Calu3 (cell line): Measurements from ENCODE around the gene MACROD2. TPM values are rescaled to one million over a fixed set of nuclear protein-coding genes. Genes with fewer than 3 reads are reported as not detected.

Source experiments
- BruUV-seq: library from RNA; stranded (reverse); fragments of 400-500 nt; replicated peaks from 2 replicates; lab custom pipeline; 2021; lab: Mats Ljungman, UMichigan
- CTCF ChIA-PET: fragments of 300-600 bp; sonication (Branson Sonifier 250); formaldehyde crosslinking; loops from one replicate; lab custom pipeline; 2022; ENCODE audit warnings: antibody characterized with exemption; lab: Charles Lee
- DNase-seq: peaks from one replicate; pipeline ENCODE4 v3.0.0; 2022
- H3K27ac Mint-ChIP-seq: one replicate; pipeline ENCODE4 v1.8.0; 2022; ENCODE audit warnings: mixed read lengths; ENCODE audit not compliant: unreplicated experiment
- H3K27me3 Mint-ChIP-seq: one replicate; pipeline ENCODE4 v1.8.0; 2022; ENCODE audit warnings: mixed read lengths; ENCODE audit not compliant: unreplicated experiment
- H3K36me3 Mint-ChIP-seq: one replicate; pipeline ENCODE4 v1.8.0; 2022; ENCODE audit warnings: mild to moderate bottlenecking, moderate library complexity, mixed read lengths; ENCODE audit not compliant: insufficient read depth, unreplicated experiment
- H3K4me1 Mint-ChIP-seq: one replicate; pipeline ENCODE4 v1.8.0; 2022; ENCODE audit warnings: mild to moderate bottlenecking, low read depth, mixed read lengths; ENCODE audit not compliant: unreplicated experiment
- H3K4me3 Mint-ChIP-seq: one replicate; pipeline ENCODE4 v1.8.0; 2022; ENCODE audit warnings: mild to moderate bottlenecking, low read depth, moderate library complexity, mixed read lengths; ENCODE audit not compliant: unreplicated experiment
- H3K9me3 Mint-ChIP-seq: one replicate; pipeline ENCODE4 v1.8.0; 2022; ENCODE audit warnings: low read depth, mixed read lengths; ENCODE audit not compliant: unreplicated experiment
- intact Hi-C: fragments of 100-400 bp; cut with micrococcal nuclease; formaldehyde crosslinking; loops from one replicate; pipeline ENCODE4 v1.10.0; 2022; ENCODE audit not compliant: unreplicated experiment
- total RNA-seq: library from RNA; stranded (reverse); gene quantifications from 2 replicates; pipeline ENCODE4 v1.2.3, GENCODE V29; 2022
- TF ChIP-seq, protein P1 (sequence below): fragments of 200-600 bp; IDR thresholded peaks from one replicate; pipeline ENCODE4 v1.8.0; 2022; ENCODE audit warnings: antibody characterized with exemption; ENCODE audit not compliant: unreplicated experiment

The MACROD2 gene
- total RNA-seq, 1 experiment from 2014 or later, result 29.4 TPM

DNA sequence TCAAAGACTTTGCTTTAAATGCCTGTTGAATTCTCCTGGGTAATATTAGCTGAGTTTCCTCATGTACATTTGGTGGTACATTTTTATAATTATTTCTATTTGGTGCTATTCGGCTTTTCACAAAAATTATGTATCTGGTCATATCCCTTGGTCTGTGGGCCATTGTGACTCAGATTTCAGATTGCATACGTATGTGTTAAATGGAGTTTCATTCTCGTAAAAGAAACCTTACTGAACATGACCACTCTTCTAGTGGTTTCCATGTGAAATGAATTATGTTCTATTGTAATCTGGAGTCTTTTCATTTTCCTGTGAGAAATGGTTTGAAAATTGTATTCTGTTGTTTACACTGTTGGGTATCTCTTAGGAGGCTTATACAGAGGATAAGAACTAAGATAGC is 728.3 kb downstream of the MACROD2 start:
- Mint-ChIP-seq H3K4me1 (no peaks in the 10 kb centered on the region), H3K27ac (no peak overlapping the region), H3K36me3 (no peaks in the 10 kb centered on the region), H3K9me3 (no peaks in the 10 kb centered on the region), H3K4me3 (no peak overlapping the region), H3K27me3 (no peaks in the 10 kb centered on the region)
- intact Hi-C loops, result no loop called here
- no TSS peak for BruUV-seq
- TF ChIP-seq, protein P1, sequence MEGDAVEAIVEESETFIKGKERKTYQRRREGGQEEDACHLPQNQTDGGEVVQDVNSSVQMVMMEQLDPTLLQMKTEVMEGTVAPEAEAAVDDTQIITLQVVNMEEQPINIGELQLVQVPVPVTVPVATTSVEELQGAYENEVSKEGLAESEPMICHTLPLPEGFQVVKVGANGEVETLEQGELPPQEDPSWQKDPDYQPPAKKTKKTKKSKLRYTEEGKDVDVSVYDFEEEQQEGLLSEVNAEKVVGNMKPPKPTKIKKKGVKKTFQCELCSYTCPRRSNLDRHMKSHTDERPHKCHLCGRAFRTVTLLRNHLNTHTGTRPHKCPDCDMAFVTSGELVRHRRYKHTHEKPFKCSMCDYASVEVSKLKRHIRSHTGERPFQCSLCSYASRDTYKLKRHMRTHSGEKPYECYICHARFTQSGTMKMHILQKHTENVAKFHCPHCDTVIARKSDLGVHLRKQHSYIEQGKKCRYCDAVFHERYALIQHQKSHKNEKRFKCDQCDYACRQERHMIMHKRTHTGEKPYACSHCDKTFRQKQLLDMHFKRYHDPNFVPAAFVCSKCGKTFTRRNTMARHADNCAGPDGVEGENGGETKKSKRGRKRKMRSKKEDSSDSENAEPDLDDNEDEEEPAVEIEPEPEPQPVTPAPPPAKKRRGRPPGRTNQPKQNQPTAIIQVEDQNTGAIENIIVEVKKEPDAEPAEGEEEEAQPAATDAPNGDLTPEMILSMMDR, result no peak
- DNase-seq, result no peak
- CTCF ChIA-PET, result no interaction called here

DNA sequence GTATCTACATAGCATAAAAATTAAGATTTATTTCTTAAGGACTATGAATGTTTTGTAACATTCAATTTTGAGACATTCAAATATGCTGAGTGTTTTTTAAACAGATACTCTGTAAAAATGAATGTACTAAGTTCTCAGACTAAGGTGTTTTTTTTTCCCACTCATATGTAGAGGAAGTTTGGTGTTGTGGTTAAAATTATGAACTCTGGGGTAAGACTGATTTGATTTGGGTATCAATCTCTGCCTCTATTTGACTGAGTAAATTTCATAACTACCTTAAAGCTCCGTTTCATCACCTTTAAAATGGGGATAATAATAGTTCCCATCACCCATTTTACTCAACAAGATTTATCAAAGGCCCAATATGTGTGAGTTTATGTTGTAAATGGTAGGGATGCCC is 728.7 kb downstream of the MACROD2 start:
- TF ChIP-seq, protein P1, result no peak
- Mint-ChIP-seq H3K36me3 (no peaks in the 10 kb centered on the region), H3K4me3 (no peak overlapping the region), H3K27me3 (no peaks in the 10 kb centered on the region), H3K9me3 (no peaks in the 10 kb centered on the region), H3K27ac (no peak overlapping the region), H3K4me1 (no peaks in the 10 kb centered on the region)
- intact Hi-C loops, result no loop called here
- no peak for DNase-seq
- CTCF ChIA-PET, result no interaction called here
- BruUV-seq, result no TSS peak

DNA sequence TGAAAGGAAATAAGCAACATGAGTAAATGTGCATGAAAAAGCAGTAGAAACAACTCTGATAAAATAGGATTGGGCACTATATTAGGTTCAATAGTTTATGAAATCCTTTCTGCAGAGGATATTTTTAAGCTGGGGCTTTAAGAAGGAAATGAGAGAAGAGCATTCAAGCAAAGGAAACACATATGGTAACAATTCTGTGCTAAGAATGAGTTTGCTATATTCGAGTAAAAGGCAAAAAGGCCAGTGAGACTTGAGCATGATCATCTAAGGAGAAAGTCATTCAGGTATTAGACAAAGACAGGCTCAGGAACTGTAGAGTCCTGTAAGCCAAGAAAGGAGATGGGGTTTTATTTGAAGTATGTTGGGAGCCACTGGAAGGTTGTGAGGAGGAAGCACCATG is 729.2 kb downstream of the MACROD2 start:
- no peaks in the 10 kb centered on the region for H3K27me3 Mint-ChIP-seq
- H3K4me3 Mint-ChIP-seq, result no peak overlapping the region
- DNase-seq, result no peak
- no TSS peak for BruUV-seq
- H3K36me3 Mint-ChIP-seq, result no peaks in the 10 kb centered on the region
- CTCF ChIA-PET, result interaction anchor here (0.6 kb wide), 1 partner anchor 108 kb away, joined by 8 read pairs; no protein-coding TSS in a partner anchor
- no peaks in the 10 kb centered on the region for H3K9me3 Mint-ChIP-seq
- TF ChIP-seq, protein P1, result no peak
- no peaks in the 10 kb centered on the region for H3K4me1 Mint-ChIP-seq
- intact Hi-C loops, result no loop called here
- H3K27ac Mint-ChIP-seq, result no peak overlapping the region

DNA sequence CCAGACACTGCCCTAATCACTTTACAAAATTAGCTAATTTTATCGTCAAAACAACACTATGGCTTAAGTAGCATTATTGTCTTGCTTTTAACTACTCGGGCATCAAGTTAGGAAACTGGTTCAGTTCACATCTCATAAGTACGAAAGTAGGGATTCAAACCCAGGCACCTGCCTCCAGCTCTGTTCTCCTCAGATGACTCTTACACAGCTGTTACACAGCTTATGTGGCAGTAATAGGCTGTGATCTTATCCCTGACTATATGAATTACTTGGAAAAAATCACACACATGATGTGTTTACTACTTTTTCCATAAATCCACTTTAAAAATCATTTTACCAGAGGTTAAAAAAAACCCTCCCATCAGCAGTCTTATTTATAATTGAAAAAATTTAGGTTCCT is 731.3 kb downstream of the MACROD2 start:
- Mint-ChIP-seq H3K4me3 (no peak overlapping the region), H3K9me3 (no peaks in the 10 kb centered on the region), H3K4me1 (no peaks in the 10 kb centered on the region), H3K27me3 (no peaks in the 10 kb centered on the region), H3K27ac (no peak overlapping the region), H3K36me3 (no peaks in the 10 kb centered on the region)
- TF ChIP-seq, protein P1, result no peak
- intact Hi-C loops, result no loop called here
- DNase-seq, result no peak
- CTCF ChIA-PET, result no interaction called here
- no TSS peak for BruUV-seq
